GM21423 (cell line): ENCODE data around the gene NRROS.
"Not testable (repeated sequence)": the region's sequence is repeated elsewhere in the genome, so short reads cannot be mapped to it uniquely, and the experiment has no call there.

Source experiments
- ATAC-seq: cut with Tn5 transposase; IDR thresholded peaks from one replicate; pipeline ENCODE4 v1.9.1; 2021; ENCODE audit warnings: mild to moderate bottlenecking, moderate library complexity; ENCODE audit not compliant: unreplicated experiment

The NRROS gene

GRCh38 chr3:196624067-196624790, 15.3 kb upstream of the NRROS start:
- ATAC-seq, result peak; percentile 53

- ATAC-seq, result no peak
These were observed 14.6 kb upstream of the NRROS start for GRCh38 chr3:196624907-196625306.

- ATAC-seq, result no peak
These were observed 14.2 kb upstream of the NRROS start for GRCh38 chr3:196625331-196625730.

GRCh38 chr3:196627918-196628231, 11.6 kb upstream of the NRROS start:
- ATAC-seq, result no peak

GRCh38 chr3:196629228-196629627, 10.3 kb upstream of the NRROS start:
- no peak for ATAC-seq

GRCh38 chr3:196631682-196632045, 7.8 kb upstream of the NRROS start:
- no peak for ATAC-seq

GRCh38 chr3:196632046-196632751, 7.3 kb upstream of the NRROS start:
- ATAC-seq, result peak; percentile 64

GRCh38 chr3:196633555-196634151, 5.8 kb upstream of the NRROS start:
- no peak for ATAC-seq

GRCh38 chr3:196634224-196634623, 5.3 kb upstream of the NRROS start:
- ATAC-seq, result no peak

GRCh38 chr3:196634829-196635228, 4.7 kb upstream of the NRROS start:
- no peak for ATAC-seq

GRCh38 chr3:196636369-196637349, 2.8 kb upstream of the NRROS start:
- ATAC-seq, result no peak

- ATAC-seq, result not testable (repeated sequence)
These were observed 1.6 kb upstream of the NRROS start for GRCh38 chr3:196637941-196638340.

GRCh38 chr3:196638861-196639482, 522 bp upstream of the NRROS start:
- no peak for ATAC-seq

GRCh38 chr3:196640297-196641018, 964 bp downstream of the NRROS start:
- ATAC-seq, result no peak

GRCh38 chr3:196641333-196642054, 2.0 kb downstream of the NRROS start:
- ATAC-seq, result no peak

- no peak for ATAC-seq
These were observed 2.9 kb downstream of the NRROS start for GRCh38 chr3:196642434-196642833.

- ATAC-seq, result peak; percentile 65
These were observed 3.8 kb downstream of the NRROS start for GRCh38 chr3:196643201-196643749.

- no peak for ATAC-seq
These were observed 4.3 kb downstream of the NRROS start for GRCh38 chr3:196643761-196644160.

- no peak for ATAC-seq
These were observed 5.6 kb downstream of the NRROS start for GRCh38 chr3:196645096-196645495.
